ENCODE data around the gene MT1HL1.

GRCh38 chr1:236997882-236998281 is 6.4 kb downstream of the MT1HL1 start:
- TF ChIP-seq CTCF (IDR thresholded peaks at IDR 0.05) = no peak
- TF ChIP-seq POLR2A (IDR thresholded peaks at IDR 0.05) = no peak
